OCI-M2 (cell line): ENCODE measurements around the gene COMMD10.
"Not testable (repeated sequence)": the region's sequence is repeated elsewhere in the genome, so short reads cannot be mapped to it uniquely, and the experiment has no call there.

Experiments
- DNase-seq: peaks from one replicate; lab custom pipeline; 2025; ENCODE audit not compliant: unreplicated experiment; lab: John Stamatoyannopoulos, UW

The COMMD10 gene

DNA sequence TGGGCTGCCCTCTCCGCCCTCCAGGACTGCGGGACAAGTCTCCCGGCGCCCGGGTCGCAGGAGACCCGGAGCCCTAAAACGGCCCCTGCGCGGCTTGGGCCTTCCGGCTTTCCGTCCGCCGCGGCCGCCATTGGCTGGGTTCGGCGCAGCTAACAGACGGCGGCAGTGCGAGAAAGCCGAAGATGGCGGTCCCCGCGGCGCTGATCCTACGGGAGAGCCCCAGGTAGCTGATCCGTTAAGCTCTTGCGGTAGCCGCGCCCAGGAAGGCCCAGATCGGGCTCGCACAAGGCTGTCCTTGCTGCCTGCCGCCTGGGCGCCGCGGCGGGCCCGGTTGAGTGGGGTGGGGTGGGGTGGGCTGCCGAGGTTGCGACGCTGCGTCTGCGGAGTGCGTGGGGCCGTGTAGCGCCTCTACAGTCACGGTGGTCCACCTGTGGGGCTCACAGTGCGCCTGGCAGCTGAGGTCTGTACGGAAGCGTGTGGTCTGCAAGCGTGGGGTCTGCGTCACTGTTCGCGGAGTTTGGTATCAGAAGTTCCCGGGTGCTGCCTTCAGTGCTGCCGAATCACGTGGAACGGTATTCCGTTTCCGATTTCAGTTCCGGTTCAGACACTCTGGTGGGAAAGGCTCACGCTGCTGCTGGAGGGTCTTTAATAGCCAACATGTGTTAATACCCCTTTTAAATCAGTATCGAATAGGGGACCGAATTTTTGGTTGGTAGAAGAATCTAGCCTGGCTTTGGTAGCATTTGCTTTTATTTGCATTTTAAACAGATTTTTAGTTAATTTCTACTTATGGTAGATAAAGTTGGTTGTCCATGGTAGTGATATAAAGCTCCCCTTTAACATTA is at the start of gene COMMD10:
TSS of gene COMMD10 (plus strand) at position 155 of the 845 bp plus-strand sequence.
- no peak for DNase-seq

- DNase-seq = no peak
Measured at GRCh38 chr5:116035123-116035522, 49.7 kb upstream of the COMMD10 start.

DNA sequence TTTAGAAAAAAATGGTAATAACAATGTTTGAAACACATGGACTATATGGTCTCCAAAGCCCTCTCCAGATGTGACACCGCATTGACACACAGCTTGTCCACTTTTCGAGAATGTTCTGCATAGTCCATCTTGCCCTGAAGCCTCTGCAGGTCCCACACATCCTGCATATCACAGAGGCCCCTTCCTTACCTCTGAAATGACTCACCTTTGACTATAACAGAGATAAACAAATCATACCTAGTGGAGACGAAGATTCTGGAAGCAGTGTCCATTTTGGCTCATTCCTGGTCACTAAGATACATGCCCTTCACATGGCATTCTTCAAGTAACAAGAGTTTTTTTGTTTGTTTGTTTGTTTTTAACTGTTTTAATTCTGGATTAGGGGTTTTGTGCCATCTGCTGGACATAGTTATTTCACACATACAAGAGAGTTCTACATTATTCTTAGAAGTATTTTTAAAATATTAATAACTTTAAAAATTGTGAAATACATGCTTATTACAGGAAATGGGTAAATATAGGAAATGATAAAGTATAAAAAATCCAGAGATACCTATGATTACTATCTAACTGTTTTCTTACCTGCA is 47.5 kb upstream of the COMMD10 start:
- DNase-seq = no peak

DNA sequence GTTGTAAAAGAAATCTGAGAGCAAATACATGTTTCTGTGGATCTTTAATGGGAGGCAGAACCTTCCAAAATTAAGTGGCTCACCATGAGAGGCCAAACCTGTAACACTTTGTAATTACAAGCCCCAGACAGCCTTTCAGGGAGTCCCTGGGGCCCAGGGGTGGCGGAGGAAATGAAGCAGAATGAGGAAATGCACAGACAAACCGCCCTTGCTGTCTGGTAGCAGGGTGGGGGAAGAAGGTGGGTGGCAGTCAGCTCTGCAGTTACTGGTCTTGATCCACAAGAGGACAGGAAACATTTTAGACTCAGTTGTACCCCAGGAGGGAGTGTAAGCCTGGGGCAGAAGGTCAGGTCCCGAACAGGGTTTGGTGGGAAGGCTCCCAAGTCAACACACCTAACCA is 46.0 kb upstream of the COMMD10 start:
- DNase-seq = no peak

DNA sequence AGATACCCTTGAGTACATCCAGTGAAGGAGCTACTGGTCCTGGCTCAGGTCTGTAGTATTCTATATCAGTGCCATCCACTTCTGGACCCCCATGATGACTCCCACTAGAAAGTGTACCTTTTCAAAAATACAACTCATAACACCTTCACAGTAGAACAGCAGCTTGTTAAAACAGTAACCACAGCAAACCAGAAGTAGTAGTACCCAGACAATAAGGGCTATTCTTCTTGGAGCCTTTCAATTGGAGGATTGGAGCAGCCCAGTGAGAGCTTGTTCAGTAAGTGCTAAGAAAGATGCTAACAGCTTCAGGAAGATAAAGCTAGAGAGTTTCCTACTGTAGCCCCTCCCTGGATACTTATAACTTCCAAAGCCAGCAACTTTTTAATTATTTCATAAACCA is 42.5 kb upstream of the COMMD10 start:
- DNase-seq = no peak

DNA sequence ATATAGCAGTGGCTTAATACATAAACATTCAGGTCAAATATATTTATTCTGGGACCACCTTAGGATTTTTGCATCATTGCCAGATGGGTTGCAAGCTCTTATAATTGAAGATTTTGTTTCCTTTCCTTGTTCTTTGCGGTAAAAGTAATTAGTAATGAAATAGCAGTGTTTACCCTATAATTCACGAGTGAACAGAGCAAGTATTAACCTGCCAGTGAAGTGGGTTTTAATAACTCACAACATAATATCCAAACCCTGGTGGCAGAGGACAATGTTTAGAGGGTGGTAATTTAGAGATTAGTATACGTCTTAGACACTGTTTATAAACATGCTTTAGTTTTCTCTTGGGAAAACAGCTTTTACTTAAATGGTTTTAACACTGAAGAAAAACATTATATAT is 40.8 kb upstream of the COMMD10 start:
- DNase-seq = no peak

GRCh38 chr5:116045821-116046220 is 39.0 kb upstream of the COMMD10 start:
- no peak for DNase-seq

DNA sequence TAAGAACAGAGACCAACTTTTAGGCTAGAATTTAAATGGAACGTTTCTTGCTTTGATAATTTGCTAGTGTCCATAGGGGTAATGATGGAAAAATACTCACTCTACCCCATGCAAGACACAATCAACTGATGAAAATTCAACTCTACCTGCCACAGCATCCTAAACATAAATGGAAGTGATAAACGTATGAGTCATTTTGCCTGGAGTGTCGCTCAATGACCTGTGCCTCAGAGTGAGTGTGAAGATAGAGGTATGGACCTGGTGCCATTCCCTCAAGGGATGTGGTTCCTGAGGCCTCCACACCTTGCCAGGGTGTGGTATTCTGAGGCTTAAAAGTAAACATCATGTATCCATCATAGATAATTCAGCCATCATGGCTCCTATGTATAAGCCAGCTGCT is 38.6 kb upstream of the COMMD10 start:
- no peak for DNase-seq

DNA sequence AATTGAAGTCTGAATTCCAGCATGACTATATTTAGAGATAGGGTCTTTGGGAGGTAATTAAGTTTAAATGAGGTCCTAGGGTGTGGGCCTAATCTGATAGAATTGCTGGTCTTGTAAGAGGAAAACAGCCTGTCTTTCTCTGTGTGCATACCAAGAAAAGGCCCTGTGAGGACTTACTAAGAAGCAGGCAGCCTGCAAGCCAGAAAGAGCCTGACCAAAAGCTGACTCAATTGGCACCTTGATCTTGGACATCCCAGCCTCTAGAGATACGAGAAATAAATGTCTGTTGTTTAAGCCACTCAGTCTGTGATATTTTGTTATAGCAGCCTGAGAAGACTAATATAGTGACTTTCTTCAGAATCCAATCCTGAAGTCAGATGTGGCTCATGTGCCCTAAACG is 38.0 kb upstream of the COMMD10 start:
- no peak for DNase-seq

- no peak for DNase-seq
Measured at GRCh38 chr5:116058346-116058936, 26.4 kb upstream of the COMMD10 start.

DNA sequence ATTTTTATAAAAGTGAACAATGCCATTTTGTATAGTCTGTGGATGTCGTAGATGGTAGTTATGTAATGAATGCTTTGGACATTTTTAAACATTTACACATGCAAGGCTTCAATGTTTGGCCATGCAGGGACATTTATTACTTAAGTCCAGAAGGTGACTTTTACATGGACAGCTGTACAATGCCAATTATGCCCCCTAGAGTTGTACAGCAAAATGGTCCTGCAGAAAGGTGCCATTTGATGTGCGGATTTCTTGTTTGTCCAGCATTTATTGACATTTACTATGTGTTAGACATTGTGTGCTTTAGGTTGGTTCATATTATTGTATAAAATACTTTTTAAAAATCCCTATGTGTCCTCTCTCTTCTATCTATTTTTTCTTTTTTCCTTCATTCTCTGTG is 22.5 kb upstream of the COMMD10 start:
- no peak for DNase-seq

DNA sequence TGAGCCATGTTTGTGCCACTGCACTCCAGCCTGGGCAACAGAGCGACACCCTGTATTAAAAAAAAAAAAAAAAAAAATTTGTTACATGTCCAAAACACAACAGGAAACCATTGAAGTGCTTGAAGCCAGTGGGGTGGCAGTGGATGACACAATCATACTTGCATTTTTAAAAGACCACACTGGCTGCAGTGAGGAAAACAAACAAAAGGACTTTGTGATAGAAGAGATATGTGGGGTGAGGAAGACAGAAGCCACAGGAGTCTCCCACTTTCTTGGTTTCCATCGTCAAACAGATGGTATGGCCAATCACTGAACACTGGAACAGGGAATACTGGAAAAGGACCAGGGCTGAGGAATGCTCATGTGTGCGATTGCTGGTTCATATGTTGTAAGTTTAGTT is 20.9 kb upstream of the COMMD10 start:
- DNase-seq = no peak

DNA sequence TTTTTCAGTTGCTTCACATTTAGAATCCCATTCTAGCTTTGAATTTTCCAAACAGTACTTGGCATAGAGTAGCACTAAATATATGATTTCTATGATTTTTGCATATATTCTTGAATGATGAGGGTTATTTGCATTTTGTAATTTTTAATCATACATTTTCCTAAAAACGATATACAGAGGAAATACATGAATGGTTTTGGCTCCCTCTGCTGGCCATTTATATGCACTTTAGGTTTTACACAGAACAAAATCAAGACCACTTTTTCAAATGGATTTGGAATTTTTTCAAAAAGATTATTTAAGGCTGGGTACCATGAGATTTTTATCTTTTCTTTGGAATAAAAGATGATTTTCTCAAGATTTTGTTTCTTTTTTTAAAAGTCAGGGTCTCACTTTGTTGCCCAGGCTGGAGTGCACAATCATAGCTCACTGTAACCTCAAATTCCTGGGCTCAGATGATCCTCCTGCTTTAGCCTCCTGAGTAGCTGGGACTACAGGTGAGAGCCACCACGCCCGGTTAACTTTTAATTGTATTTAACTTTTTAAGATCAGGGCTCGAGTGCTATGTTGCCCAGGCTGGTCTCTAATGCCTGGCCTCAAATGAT is 16.7 kb upstream of the COMMD10 start:
- no peak for DNase-seq

GRCh38 chr5:116071211-116071610 is 13.6 kb upstream of the COMMD10 start:
- DNase-seq = no peak

DNA sequence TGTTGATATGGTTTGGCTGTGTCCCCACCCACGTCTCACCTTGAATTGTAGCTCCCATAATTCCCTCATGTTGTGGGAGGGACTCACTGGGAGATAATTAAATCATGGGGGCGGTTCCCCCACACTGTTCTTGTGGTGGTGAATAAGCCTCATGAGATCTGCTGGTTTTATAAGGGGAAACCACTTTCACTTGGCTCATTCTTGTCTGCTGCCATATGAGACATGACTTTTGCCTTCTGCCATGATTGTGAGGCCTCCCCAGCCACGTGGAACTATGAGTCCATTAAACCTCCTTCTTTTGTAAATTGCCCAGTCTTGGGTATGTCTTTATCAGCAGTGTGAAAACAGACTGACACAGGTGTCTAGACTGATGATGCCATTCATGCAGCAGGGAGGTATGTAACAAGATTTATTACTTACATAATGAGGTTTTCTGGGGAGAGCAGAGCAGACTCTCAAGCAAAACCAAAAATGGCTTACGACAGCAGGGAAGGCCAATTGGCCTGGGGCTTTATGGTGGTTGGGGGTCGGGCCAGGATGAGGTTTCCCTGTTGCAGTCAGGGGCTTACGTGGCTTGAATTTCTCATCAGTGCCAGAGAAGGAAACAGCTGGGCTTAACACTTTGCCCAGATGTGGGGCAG is 9.5 kb upstream of the COMMD10 start:
- no peak for DNase-seq

- no peak for DNase-seq
Measured at GRCh38 chr5:116076496-116076895, 8.3 kb upstream of the COMMD10 start.

DNA sequence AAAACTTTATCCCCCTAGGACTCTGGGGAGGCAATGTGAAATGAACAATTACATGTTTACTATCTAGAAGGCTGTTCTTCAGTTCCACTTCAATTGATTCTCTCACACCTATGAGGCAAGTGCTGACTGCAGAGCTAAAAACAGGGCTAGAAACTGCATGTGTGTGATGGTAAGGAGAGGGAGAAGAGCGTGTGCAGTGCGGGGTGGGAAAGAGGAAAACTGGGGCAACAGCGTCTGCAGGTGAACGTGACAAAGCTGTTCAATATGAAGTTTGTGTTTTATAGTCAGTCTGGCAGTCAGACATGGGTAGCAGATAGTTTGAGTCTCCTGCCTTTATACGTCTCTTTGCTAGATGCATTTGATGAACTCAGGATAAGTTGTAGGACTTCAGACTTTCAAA is 6.6 kb upstream of the COMMD10 start:
- no peak for DNase-seq

DNA sequence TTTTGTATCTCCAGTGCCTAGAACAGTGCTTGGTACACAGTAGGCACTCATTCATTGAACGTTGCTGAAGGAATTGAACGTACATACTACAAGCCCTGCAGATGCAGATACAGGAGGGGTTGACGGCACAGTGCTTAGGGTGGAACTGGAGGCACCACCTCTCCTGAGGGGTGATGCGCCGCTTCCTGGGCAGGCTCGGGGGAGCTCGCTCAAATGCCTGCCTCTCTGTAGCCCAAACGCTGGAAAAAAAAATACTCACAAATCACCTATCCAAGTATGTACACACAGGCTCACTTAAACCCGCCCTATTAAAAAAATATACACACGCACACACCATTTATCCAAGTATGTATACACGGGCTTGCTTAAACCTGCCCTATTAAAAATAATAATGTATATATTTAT is 536 bp upstream of the COMMD10 start:
- DNase-seq = no peak

DNA sequence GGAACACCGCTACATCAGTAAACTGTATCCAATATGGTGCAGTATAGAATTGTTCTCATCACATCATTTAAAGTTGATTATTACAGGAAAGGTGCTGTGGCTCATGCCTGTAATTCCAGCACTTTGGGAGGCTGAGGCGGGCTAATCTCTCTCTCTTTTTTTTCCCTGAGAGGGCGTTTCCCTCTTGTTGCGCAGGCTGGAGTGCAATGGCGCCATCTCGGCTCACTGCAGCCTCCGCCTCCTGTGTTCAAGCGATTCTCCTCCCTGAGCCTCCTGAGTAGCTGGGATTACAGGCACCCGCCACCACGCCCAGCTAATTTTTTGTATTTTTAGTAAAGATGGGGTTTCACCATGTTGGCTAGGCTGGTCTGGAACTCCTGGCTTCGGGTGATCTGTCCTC is 1.5 kb downstream of the COMMD10 start:
- DNase-seq = not testable (repeated sequence)

DNA sequence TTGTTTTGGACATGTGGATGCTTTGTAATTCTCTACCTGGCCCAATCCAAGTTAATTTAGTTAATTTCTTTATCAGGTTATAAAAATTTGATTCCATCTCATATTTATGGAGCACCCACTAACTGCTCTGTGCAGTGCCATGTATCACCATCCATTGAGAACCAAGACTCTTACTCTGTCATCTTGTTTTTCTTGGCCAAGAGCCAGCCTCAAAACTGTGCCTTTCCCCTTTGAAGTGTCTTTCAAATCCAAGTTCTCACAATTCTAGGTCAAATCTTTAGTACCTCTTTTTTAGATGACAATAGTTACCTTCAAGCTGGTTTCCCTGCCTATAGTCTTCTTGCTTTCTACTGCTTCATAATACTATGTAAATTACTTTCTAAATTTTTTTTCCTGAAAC is 3.2 kb downstream of the COMMD10 start:
- DNase-seq = no peak

- no peak for DNase-seq
Measured at GRCh38 chr5:116090302-116090701, 5.5 kb downstream of the COMMD10 start.
